H9 (cell line): ENCODE data around the gene GJD4. TPM values are rescaled to one million over a fixed set of nuclear protein-coding genes. Genes with fewer than 3 reads are reported as not detected.

Source experiments
- DNase-seq: peaks from one replicate; pipeline ENCODE4 v3.0.0-alpha.2; 2017
- H2AFZ ChIP-seq: one replicate; pipeline ENCODE4 v1.6.1; 2013; ENCODE audit warnings: mild to moderate bottlenecking, low read length, control low read depth, moderate library complexity
- H2AK5ac ChIP-seq: 2 replicates; pipeline ENCODE4 v1.6.1; 2013; ENCODE audit warnings: low read length, control low read depth, mixed read lengths; ENCODE audit not compliant: insufficient read length
- H2BK120ac ChIP-seq: one replicate; pipeline ENCODE4 v1.6.1; 2013; ENCODE audit warnings: low read depth, mild to moderate bottlenecking, low read length, control low read depth, inconsistent platforms; ENCODE audit not compliant: poor library complexity, severe bottlenecking
- H2BK12ac ChIP-seq: 2 replicates; pipeline ENCODE4 v1.6.1; 2013; ENCODE audit warnings: low read length, control low read depth, mixed read lengths, low read depth; ENCODE audit not compliant: insufficient read length
- H2BK15ac ChIP-seq: 2 replicates; pipeline ENCODE4 v1.6.1; 2013; ENCODE audit warnings: low read depth, low read length, control low read depth
- H2BK20ac ChIP-seq: one replicate; pipeline ENCODE4 v1.6.1; 2013; ENCODE audit warnings: low read depth, mild to moderate bottlenecking, low read length, control low read depth, inconsistent platforms; ENCODE audit not compliant: poor library complexity, severe bottlenecking
- H2BK5ac ChIP-seq: 2 replicates; pipeline ENCODE4 v1.6.1; 2013; ENCODE audit warnings: low read length, control low read depth, mixed read lengths; ENCODE audit not compliant: insufficient read length
- H3K14ac ChIP-seq: 2 replicates; pipeline ENCODE4 v1.6.1; 2013; ENCODE audit warnings: low read length, control low read depth; ENCODE audit not compliant: insufficient read depth
- H3K18ac ChIP-seq: 2 replicates; pipeline ENCODE4 v1.6.1; 2013; ENCODE audit warnings: low read depth, mild to moderate bottlenecking, mixed read lengths, low read length, control low read depth; ENCODE audit not compliant: insufficient read length
- H3K23ac ChIP-seq: 2 replicates; pipeline ENCODE4 v1.6.1; 2013; ENCODE audit warnings: low read length, control low read depth, mixed read lengths, low read depth; ENCODE audit not compliant: insufficient read length
- H3K23me2 ChIP-seq: 2 replicates; pipeline ENCODE4 v1.6.1; 2013; ENCODE audit warnings: low read depth, mild to moderate bottlenecking, mixed read lengths, low read length, control low read depth; ENCODE audit not compliant: insufficient read length, poor library complexity, severe bottlenecking
- H3K27ac ChIP-seq: 2 replicates; pipeline ENCODE4 v1.5.1; 2013; ENCODE audit warnings: low read length, control low read depth, mixed read lengths, low read depth; ENCODE audit not compliant: insufficient read length
- H3K27me3 ChIP-seq: 2 replicates; pipeline ENCODE4 v1.6.1; 2013; ENCODE audit warnings: low read length, control low read depth, inconsistent platforms; ENCODE audit not compliant: insufficient read depth
- H3K4ac ChIP-seq: 2 replicates; pipeline ENCODE4 v1.6.1; 2013; ENCODE audit warnings: low read depth, mild to moderate bottlenecking, control low read depth, inconsistent platforms, low read length, moderate library complexity
- H3K4me1 ChIP-seq: 2 replicates; pipeline ENCODE4 v1.6.1; 2013; ENCODE audit warnings: low read length, control low read depth, inconsistent platforms; ENCODE audit not compliant: insufficient read depth
- H3K4me2 ChIP-seq: 2 replicates; pipeline ENCODE4 v1.6.1; 2013; ENCODE audit warnings: low read length, control low read depth, mixed read lengths; ENCODE audit not compliant: insufficient read length, insufficient read depth
- H3K56ac ChIP-seq: 2 replicates; pipeline ENCODE4 v1.6.1; 2013; ENCODE audit warnings: low read depth, mild to moderate bottlenecking, mixed read lengths, low read length, control low read depth; ENCODE audit not compliant: insufficient read length
- H3K79me1 ChIP-seq: 2 replicates; pipeline ENCODE4 v1.6.1; 2013; ENCODE audit warnings: low read depth, mild to moderate bottlenecking, moderate library complexity, low read length, control low read depth, inconsistent platforms; ENCODE audit not compliant: insufficient read depth, poor library complexity, severe bottlenecking
- H3K79me2 ChIP-seq: 2 replicates; pipeline ENCODE4 v1.6.1; 2013; ENCODE audit warnings: low read length, control low read depth, inconsistent platforms; ENCODE audit not compliant: insufficient read depth
- H3K9ac ChIP-seq: 2 replicates; pipeline ENCODE4 v1.6.1; 2013; ENCODE audit warnings: low read length, control low read depth, mixed read lengths; ENCODE audit not compliant: insufficient read length; ENCODE audit errors: extremely low read depth
- H3K9me3 ChIP-seq: one replicate; pipeline ENCODE4 v1.6.1; 2013; ENCODE audit warnings: low read depth, low read length, inconsistent platforms; ENCODE audit not compliant: control insufficient read depth
- H3T11ph ChIP-seq: one replicate; pipeline ENCODE4 v1.6.1; 2013; ENCODE audit warnings: mild to moderate bottlenecking, low read length, control low read depth, inconsistent platforms
- H4K20me1 ChIP-seq: one replicate; pipeline ENCODE4 v1.6.1; 2013; ENCODE audit not compliant: control insufficient read depth, insufficient read length, insufficient read depth
- H4K5ac ChIP-seq: 2 replicates; pipeline ENCODE4 v1.6.1; 2013; ENCODE audit warnings: low read depth, mild to moderate bottlenecking, mixed read lengths, low read length, control low read depth; ENCODE audit not compliant: insufficient read length
- H4K8ac ChIP-seq: replicated peaks from 2 replicates; pipeline ENCODE4 v1.6.1; 2013; ENCODE audit warnings: low read length, control low read depth, mixed read lengths, low read depth; ENCODE audit not compliant: insufficient read length
- H4K91ac ChIP-seq: 2 replicates; pipeline ENCODE4 v1.6.1; 2013; ENCODE audit warnings: low read depth, mild to moderate bottlenecking, moderate library complexity, mixed read lengths, low read length, control low read depth; ENCODE audit not compliant: insufficient read length
- H3K27ac Mint-ChIP-seq, 3 experiments: 2 replicates in 2 of 3; 3 replicates in 1 of 3; pipeline ENCODE4 v1.8.0; 2020 to 2021; ENCODE audit warnings: mixed read lengths in 3 of 3, mild to moderate bottlenecking in 1 of 3, moderate library complexity in 1 of 3
- H3K27me3 Mint-ChIP-seq: 2 replicates; pipeline ENCODE4 v1.8.0; 2021; ENCODE audit warnings: low read depth, mild to moderate bottlenecking, moderate library complexity, mixed read lengths
- H3K36me3 Mint-ChIP-seq, 3 experiments: 2 replicates in 2 of 3; 3 replicates in 1 of 3; pipeline ENCODE4 v1.8.0; 2020 to 2021; ENCODE audit warnings: low read depth in 3 of 3, mixed read lengths in 3 of 3; ENCODE audit not compliant: insufficient read depth in 1 of 3
- H3K4me1 Mint-ChIP-seq, 2 experiments: 2 replicates each; pipeline ENCODE4 v1.8.0; 2020; ENCODE audit warnings: mixed read lengths in 2 of 2
- H3K4me3 Mint-ChIP-seq, 2 experiments: 2 replicates in 1 of 2; 3 replicates in 1 of 2; pipeline ENCODE4 v1.8.0; 2020 to 2021; ENCODE audit warnings: mild to moderate bottlenecking in 2 of 2, mixed read lengths in 2 of 2, moderate library complexity in 1 of 2
- H3K9me3 Mint-ChIP-seq, 2 experiments: 2 replicates in 1 of 2; 3 replicates in 1 of 2; pipeline ENCODE4 v1.8.0; 2020; ENCODE audit warnings: mild to moderate bottlenecking in 2 of 2, mixed read lengths in 2 of 2, moderate library complexity in 1 of 2
- CTCF ChIP-seq: fragments of 200-600 bp; sonication (generic); conservative IDR thresholded peaks from 3 replicates; pipeline ENCODE4 v1.8.0; 2021; ENCODE audit warnings: antibody characterized with exemption, mild to moderate bottlenecking
- WGBS: extraction: QIAGEN DNeasy Blood & Tissue Kit; methylation state at CpG from one replicate; pipeline ENCODE4 v1.1.7; 2013; ENCODE audit warnings: missing lambda C conversion rate, low lambda C conversion rate, mixed read lengths; ENCODE audit not compliant: insufficient read length; ENCODE audit errors: extremely low coverage; 5-methylcytosine and 5-hydroxymethylcytosine counted together
- total RNA-seq: library from RNA; stranded (reverse); gene quantifications from 2 replicates; pipeline ENCODE4 v1.2.1, GENCODE V29; 2021

GJD4 gene
- total RNA-seq, 1 experiment from 2014 or later = not detected

DNA sequence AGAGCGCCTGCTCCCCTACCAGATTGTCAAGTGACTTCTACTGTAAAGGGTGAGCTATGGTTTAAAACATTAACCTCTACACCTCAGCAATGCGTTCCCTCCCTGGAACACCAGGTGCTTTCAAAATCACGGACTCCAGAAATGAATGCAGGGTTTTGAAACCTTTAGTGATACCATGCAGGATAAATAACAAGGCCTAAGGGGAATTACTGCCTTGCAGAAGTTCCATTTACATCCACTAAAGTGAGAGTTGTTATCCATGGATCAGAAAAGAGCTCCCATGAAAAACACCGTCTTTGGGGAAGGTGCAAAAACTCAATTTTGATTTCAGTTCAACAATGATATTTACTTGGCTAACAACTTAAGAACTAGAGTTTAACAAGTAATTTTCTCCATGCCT lies 33.0 kb downstream of the GJD4 start:
- Mint-ChIP-seq H3K27ac (no peak overlapping the region), H3K4me1 (peaks cover 38 to 40% of the 10 kb centered on the region in 2 experiments), H3K36me3 (no peaks in the 10 kb centered on the region; a peak in 1 of 7 replicates), H3K27me3 (peaks cover 11% of the 10 kb centered on the region), H3K4me3 (peak overlapping the region; percentile 41 to 72), H3K9me3 (no peaks in the 10 kb centered on the region)
- Histone ChIP-seq H3K4me1 (peaks cover 7% of the 10 kb centered on the region; the same call in 1 of the 2 replicates), H3K27me3 (peaks cover 6% of the 10 kb centered on the region; the same call in 1 of the 2 replicates), H2BK20ac (no peak overlapping the region), H3K27ac (no peak overlapping the region), H4K20me1 (no peaks in the 10 kb centered on the region), H3K56ac (no peak overlapping the region), H2BK12ac (no peak overlapping the region), H3K14ac (no peak overlapping the region), H3K9ac (no peak overlapping the region), H3K79me2 (no peaks in the 10 kb centered on the region), H4K91ac (no peak overlapping the region), H2AK5ac (no peak overlapping the region), H2BK15ac (no peak overlapping the region), H3K18ac (no peak overlapping the region), H2AFZ (no peak overlapping the region), H3K9me3 (no peaks in the 10 kb centered on the region), H3K79me1 (no peaks in the 10 kb centered on the region), H4K5ac (no peak overlapping the region), H3K4me2 (peak overlapping the region; percentile 48), H4K8ac (no peak overlapping the region), H3K23me2 (peaks cover 9% of the 10 kb centered on the region), H2BK5ac (no peak overlapping the region), H3T11ph (no peak overlapping the region), H3K23ac (no peak overlapping the region), H3K4ac (no peak overlapping the region), H2BK120ac (no peak overlapping the region)
- no CpG with 5 or more reads among the region's 4 CpGs for whole genome bisulfite sequencing
- TF ChIP-seq CTCF = no peak
- DNase-seq = no peak
